NT2/D1 (cell line): ENCODE results near the gene TMEM147.

ENCODE experiments used
- DNase-seq: peaks from one replicate; pipeline ENCODE4 v3.0.0-alpha.2; 2011; ENCODE audit warnings: low read depth, low spot score
- H3K27me3 ChIP-seq: 2 replicates; pipeline ENCODE4 v1.6.0; 2011; ENCODE audit warnings: mild to moderate bottlenecking; ENCODE audit not compliant: insufficient read length, insufficient read depth
- H3K36me3 ChIP-seq: 2 replicates; pipeline ENCODE4 v1.6.1; 2011; ENCODE audit warnings: mild to moderate bottlenecking, low read length, mixed read lengths; ENCODE audit not compliant: insufficient read depth, insufficient read length
- H3K4me1 ChIP-seq: 2 replicates; pipeline ENCODE4 v1.5.1; 2011; ENCODE audit not compliant: insufficient read depth, insufficient read length
- H3K4me3 ChIP-seq: 2 replicates; pipeline ENCODE4 v1.5.1; 2011; ENCODE audit warnings: low read depth; ENCODE audit not compliant: insufficient read length
- H3K9ac ChIP-seq: 2 replicates; pipeline ENCODE4 v1.6.0; 2011; ENCODE audit warnings: low read depth; ENCODE audit not compliant: insufficient read length
- H3K9me3 ChIP-seq: 2 replicates; pipeline ENCODE4 v1.5.1; 2011; ENCODE audit warnings: mild to moderate bottlenecking, low read length; ENCODE audit not compliant: insufficient read depth
- SUZ12 ChIP-seq: IDR thresholded peaks from 2 replicates; pipeline ENCODE4 v1.6.1; 2011; ENCODE audit not compliant: insufficient read length, insufficient read depth; ENCODE audit errors: extremely low read depth
- YY1 ChIP-seq: IDR thresholded peaks from 2 replicates; pipeline ENCODE4 v1.6.1; 2011; ENCODE audit not compliant: insufficient read length, insufficient read depth
- ZNF274 ChIP-seq: IDR thresholded peaks from 2 replicates; pipeline ENCODE4 v1.6.1; 2011; ENCODE audit warnings: mild to moderate bottlenecking, low read depth, low read length

TMEM147 gene

DNA sequence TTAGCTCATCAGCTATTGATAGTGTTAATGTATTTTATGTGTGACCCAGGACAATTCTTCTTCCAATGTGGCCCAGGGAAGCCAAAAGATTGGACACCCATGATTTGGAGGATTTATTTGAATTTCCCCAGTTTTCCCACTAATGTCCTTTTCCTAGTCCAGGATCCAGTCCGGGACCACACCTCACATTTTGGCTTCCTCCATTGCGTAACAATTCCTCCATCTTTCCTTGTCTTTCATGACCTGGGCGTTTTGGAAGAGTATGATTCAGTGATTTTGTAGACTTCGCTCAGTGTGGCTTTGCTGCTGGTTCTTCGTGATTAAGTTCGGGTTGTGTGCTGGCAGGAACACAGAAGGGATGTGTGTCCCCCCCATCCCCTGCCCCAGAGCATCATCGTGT, 21.3 kb downstream of the TMEM147 start:
- H3K9me3 ChIP-seq = no peaks in the 10 kb centered on the region
- no peak overlapping the region for H3K9ac ChIP-seq
- H3K27me3 ChIP-seq = no peaks in the 10 kb centered on the region
- H3K36me3 ChIP-seq = no peaks in the 10 kb centered on the region
- TF ChIP-seq ZNF274 = no peak
- TF ChIP-seq YY1 = no peak
- TF ChIP-seq SUZ12 = no peak
- peaks cover 4% of the 10 kb centered on the region for H3K4me1 ChIP-seq
- H3K4me3 ChIP-seq = no peak overlapping the region
- no peak for DNase-seq

DNA sequence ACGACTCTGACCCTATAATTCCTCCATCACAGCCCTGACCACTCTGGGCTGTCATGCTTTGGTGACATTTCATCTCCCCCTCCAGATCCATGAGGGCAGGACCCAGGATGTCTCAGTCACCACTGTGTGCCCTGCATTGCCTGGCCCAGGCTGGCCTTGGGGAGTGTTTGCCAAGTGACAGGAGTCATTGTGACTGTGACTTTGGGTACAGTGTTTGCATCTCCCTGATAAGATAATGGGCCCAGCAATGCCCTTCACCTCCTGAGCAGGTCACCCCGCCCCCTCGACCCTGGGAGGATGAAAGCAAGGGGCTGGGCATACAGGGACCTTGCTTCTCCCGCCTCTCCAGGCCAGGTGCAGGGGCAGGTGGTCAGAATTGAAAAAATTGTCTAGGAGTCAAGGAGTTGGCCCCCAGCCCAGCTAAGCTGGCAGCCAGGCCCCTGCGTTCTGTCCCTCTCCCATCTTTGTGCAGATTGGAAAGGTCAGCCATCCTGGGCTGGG, 23.9 kb downstream of the TMEM147 start:
- H3K9me3 ChIP-seq = no peaks in the 10 kb centered on the region
- H3K27me3 ChIP-seq = no peaks in the 10 kb centered on the region
- peaks cover 4% of the 10 kb centered on the region for H3K4me1 ChIP-seq
- H3K36me3 ChIP-seq = no peaks in the 10 kb centered on the region
- no peak overlapping the region for H3K9ac ChIP-seq
- no peak for TF ChIP-seq SUZ12
- no peak for TF ChIP-seq YY1
- TF ChIP-seq ZNF274 = no peak
- no peak for DNase-seq
- no peak overlapping the region for H3K4me3 ChIP-seq

DNA sequence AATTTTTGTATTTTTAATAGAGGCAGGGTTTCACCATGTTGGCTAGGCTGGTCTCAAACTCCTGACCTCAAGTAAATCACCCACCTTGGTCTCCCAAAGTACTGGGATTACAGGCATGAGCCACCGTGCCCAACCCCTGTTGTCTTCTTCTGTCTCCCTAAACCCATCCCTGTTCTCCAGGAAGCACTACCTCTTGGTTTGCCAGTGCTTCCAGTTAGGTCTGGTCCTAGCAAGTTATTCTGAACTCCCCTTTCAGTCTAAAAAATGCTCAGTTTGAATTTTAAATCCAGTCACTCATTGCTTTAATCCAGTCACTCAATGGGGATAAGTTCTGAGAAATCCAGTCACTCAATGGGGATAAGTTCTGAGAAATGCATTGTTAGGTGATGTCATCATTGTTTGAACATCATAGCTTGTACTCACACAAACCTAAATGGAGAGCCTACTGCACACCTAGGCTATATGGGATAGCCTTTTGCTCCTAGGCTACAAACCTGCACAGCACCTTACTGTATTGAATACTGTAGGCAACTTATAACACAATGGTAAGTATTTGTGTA, 26.1 kb downstream of the TMEM147 start:
- Histone ChIP-seq H3K9me3 (peaks cover 13% of the 10 kb centered on the region), H3K4me3 (no peak overlapping the region), H3K4me1 (peaks cover 4% of the 10 kb centered on the region), H3K9ac (no peak overlapping the region), H3K36me3 (no peaks in the 10 kb centered on the region), H3K27me3 (no peaks in the 10 kb centered on the region)
- DNase-seq = no peak
- no peak for TF ChIP-seq ZNF274
- no peak for TF ChIP-seq YY1
- TF ChIP-seq SUZ12 = no peak

DNA sequence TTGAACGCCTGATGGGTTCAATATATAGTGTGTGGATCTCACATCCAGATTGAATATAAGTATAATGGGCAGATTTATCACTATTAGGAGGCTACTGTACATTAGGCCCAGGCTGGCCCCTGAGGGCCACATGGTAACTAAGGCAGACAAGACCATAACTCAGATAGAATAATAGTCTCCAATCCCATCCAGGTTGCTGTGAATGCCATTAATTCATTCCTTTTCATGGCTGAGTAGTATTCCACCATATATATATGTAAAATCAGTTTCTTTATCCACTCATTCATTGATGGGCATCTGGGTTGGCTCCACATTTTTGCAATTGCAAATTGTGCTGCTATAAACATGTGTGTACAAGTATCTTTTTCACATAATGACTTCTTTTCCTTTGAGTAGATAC, 32.5 kb downstream of the TMEM147 start:
- H3K4me1 ChIP-seq = no peaks in the 10 kb centered on the region
- no peak for TF ChIP-seq ZNF274
- TF ChIP-seq YY1 = no peak
- no peak for TF ChIP-seq SUZ12
- no peak overlapping the region for H3K4me3 ChIP-seq
- H3K9me3 ChIP-seq = peaks cover 29% of the 10 kb centered on the region
- no peak for DNase-seq
- no peak overlapping the region for H3K9ac ChIP-seq
- H3K27me3 ChIP-seq = no peaks in the 10 kb centered on the region
- H3K36me3 ChIP-seq = no peaks in the 10 kb centered on the region

DNA sequence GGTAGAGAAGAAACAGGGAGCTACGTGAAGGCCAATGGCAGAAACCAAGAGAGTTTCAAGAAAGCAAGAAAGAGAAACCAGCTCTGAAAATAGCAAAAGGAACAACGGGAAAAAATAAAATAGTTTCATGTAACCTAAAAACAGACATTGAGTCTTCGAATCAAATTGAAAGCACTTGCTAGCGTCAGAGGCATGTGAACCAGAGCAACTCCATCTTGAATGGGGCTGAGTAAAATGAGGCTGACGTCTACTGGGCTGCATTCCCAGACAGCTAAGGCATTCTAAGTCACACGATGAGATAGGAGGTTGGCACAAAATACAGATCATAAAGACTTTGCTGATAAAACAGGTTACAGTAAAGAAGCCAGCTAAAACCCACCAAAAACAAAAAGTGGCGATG, 33.3 kb downstream of the TMEM147 start:
- DNase-seq = no peak
- Histone ChIP-seq H3K4me1 (no peaks in the 10 kb centered on the region), H3K4me3 (no peak overlapping the region), H3K36me3 (no peaks in the 10 kb centered on the region), H3K27me3 (no peaks in the 10 kb centered on the region), H3K9ac (no peak overlapping the region), H3K9me3 (peaks cover 29% of the 10 kb centered on the region)
- TF ChIP-seq ZNF274 (no peak), YY1 (no peak), SUZ12 (no peak)

DNA sequence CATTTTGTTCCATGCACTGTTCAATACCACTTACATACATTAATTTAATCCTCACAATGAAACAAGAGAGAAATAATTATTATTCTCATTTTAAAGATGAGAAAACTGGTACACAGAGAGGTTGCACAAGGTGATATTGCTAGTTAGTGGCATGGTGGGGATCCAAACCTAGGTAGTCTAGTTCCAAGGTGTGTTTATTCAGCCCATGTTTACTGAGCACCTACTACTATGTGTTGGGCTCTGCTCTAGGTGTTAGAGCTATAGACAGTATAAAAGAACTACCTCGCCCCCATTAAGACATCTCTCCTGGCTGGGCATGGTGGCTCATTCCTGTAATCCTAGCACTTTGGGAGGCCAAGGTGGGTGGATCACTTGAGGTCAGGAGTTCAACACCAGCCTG, 37.3 kb downstream of the TMEM147 start:
- Histone ChIP-seq H3K36me3 (no peaks in the 10 kb centered on the region), H3K27me3 (peaks cover 2% of the 10 kb centered on the region), H3K4me1 (no peaks in the 10 kb centered on the region), H3K9me3 (peaks cover 7% of the 10 kb centered on the region), H3K9ac (no peak overlapping the region), H3K4me3 (no peak overlapping the region)
- no peak for DNase-seq
- TF ChIP-seq SUZ12 (no peak), YY1 (no peak)

DNA sequence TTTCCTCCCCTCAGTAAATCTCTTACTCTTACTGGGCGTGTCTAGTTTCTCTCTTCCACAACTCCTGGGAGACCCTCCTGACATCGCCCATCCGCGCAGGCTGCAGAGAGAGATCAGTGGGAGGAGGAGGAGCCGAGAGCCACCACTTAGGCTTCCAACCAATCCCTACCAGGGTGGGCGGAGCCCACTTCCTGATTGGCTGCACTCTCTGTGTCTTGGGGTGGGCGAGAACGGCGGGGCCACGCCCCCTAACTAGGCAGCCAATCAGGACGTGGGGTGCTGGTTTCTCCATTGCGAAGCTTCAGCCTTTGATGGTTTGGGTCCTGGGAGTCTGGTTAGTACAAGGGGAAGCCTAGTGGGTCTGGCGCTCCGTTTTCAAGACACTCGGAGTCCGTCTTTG, 40.4 kb downstream of the TMEM147 start, which contains the start of gene PMIS2:
Gene PMIS2 (plus strand): TSS at position 326 of the 400 bp plus-strand sequence. CDS start 87 bp downstream, outside the sequence.
- H3K27me3 ChIP-seq = peaks cover 2% of the 10 kb centered on the region
- peaks cover 4% of the 10 kb centered on the region; the same call in 1 of the 2 replicates for H3K9me3 ChIP-seq
- H3K4me1 ChIP-seq = no peaks in the 10 kb centered on the region
- no peak within 1 kb of the TSS for H3K9ac ChIP-seq
- no peak within 1 kb of the TSS for H3K4me3 ChIP-seq
- no peak for TF ChIP-seq ZNF274
- no peak for TF ChIP-seq SUZ12
- no peak for TF ChIP-seq YY1
- no peaks in the 10 kb centered on the region for H3K36me3 ChIP-seq
- no peak for DNase-seq

DNA sequence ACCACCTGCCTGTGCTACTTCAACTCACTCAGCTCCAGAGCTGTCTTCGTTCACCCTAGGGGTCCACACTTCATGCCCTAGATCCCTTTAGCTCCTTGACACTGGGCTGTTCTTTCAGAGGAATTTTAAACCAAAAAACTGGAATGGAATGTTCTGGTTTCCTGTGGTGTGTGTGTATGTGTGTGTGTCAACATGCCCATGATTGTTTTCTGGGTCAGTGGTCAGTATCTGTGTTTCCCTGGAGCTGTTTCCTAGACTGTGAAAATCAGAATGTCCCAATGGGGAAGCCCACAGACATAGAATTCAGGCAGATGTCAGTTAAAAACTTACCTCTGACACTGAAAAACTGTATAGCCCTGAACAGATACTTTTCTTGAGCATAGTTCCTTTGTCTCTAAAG, 41.9 kb downstream of the TMEM147 start:
- no peak for TF ChIP-seq ZNF274
- TF ChIP-seq YY1 = no peak
- no peak for TF ChIP-seq SUZ12
- H3K4me1 ChIP-seq = no peaks in the 10 kb centered on the region
- no peak for DNase-seq

More for the DNA sequence above, 41.9 kb downstream of the TMEM147 start:
- Histone ChIP-seq H3K9me3 (peaks cover 4% of the 10 kb centered on the region; the same call in 1 of the 2 replicates), H3K36me3 (no peaks in the 10 kb centered on the region), H3K27me3 (peaks cover 2% of the 10 kb centered on the region), H3K4me3 (no peak overlapping the region), H3K9ac (no peak overlapping the region)
